ENCODE data around the gene COMP. TPM values are rescaled to one million over a fixed set of nuclear protein-coding genes. Genes with fewer than 3 reads are reported as not detected.

COMP gene
- total and polyA plus RNA-seq, 2 donors from 2014 or later = 1.8 to 33.2 TPM

DNA sequence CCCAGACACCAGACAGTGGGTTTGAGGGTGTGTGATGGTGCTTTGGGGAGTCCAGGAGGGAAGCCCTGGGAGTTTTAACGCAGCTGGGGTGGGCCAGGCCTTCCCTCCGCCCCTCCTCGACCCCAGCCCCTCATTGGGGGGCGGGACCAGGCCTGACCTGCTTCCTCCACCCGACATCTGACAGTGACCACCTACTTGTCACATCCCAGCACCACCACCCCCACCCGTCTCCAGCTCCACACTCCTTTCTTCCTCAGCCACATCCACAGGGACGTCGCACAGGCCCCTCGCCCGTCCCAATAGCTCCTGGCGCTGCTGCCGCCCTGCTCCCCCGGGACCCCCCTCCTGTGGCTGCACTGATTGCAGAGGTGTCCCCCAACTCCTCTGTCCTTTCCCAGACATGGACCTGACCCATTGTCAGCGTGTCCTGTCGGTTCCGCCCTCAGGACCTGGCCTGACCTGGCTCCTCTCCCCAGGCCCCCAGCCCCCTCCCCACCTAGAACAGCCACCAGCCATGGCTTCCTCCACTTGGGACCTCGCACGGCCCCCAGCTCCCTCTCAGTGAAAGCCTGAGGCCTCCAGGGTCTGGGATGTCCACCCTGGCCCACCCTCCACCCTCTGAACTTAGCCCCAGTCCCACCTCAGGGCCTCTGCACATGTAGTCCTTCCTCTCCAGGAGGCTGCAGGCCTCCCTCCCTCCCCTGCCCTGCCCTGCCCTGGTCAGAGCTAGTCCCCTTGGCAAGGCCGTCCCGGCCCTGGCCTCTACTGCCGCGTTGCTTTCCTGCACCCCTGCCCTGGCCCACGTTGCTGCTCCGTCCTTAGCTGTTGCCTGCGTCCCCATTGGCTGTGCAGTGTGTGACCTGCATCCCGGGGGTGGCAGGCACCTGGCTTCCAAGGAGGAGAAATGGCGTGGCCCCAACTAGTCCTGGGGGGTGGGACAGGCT lies 30.4 kb downstream of the COMP start:
- TF ChIP-seq, protein P1, sequence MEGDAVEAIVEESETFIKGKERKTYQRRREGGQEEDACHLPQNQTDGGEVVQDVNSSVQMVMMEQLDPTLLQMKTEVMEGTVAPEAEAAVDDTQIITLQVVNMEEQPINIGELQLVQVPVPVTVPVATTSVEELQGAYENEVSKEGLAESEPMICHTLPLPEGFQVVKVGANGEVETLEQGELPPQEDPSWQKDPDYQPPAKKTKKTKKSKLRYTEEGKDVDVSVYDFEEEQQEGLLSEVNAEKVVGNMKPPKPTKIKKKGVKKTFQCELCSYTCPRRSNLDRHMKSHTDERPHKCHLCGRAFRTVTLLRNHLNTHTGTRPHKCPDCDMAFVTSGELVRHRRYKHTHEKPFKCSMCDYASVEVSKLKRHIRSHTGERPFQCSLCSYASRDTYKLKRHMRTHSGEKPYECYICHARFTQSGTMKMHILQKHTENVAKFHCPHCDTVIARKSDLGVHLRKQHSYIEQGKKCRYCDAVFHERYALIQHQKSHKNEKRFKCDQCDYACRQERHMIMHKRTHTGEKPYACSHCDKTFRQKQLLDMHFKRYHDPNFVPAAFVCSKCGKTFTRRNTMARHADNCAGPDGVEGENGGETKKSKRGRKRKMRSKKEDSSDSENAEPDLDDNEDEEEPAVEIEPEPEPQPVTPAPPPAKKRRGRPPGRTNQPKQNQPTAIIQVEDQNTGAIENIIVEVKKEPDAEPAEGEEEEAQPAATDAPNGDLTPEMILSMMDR (IDR thresholded peaks at IDR 0.05; ENCODE audit: borderline replicate concordance, extremely low read depth, insufficient read depth) = no peak
- H3K9ac ChIP-seq (ENCODE audit: low read length in 3 of 3) = no peak overlapping the region
- intact Hi-C loops (cut with DNase I) = no loop called here
- H3K9me3 ChIP-seq (ENCODE audit: control insufficient read depth in 2 of 3, insufficient read depth in 1 of 3, low read length in 3 of 3) = no peaks in the 10 kb centered on the region
- DNase-seq = peak in 1 of 5 donors; percentile 71
- peak overlapping the region; percentile 23 to 83 for H3K27ac ChIP-seq (ENCODE audit: low read depth in 2 of 2, low read length in 2 of 2)
- H3K4me1 ChIP-seq (ENCODE audit: control insufficient read depth in 2 of 3, insufficient read depth in 2 of 3, low read depth in 1 of 3, low read length in 3 of 3) = peaks cover 0 to 30% (median 25%) of the 10 kb centered on the region in 3 donors
- H3K36me3 ChIP-seq (ENCODE audit: control insufficient read depth in 2 of 3, insufficient read depth in 3 of 3, low read length in 3 of 3) = no peaks in the 10 kb centered on the region
- no peaks in the 10 kb centered on the region for H3K27me3 ChIP-seq (ENCODE audit: control insufficient read depth, insufficient read depth, low read length)
- no peak for FAIRE-seq
- H3K4me3 ChIP-seq (ENCODE audit: low read length in 3 of 3) = no peak overlapping the region

DNA sequence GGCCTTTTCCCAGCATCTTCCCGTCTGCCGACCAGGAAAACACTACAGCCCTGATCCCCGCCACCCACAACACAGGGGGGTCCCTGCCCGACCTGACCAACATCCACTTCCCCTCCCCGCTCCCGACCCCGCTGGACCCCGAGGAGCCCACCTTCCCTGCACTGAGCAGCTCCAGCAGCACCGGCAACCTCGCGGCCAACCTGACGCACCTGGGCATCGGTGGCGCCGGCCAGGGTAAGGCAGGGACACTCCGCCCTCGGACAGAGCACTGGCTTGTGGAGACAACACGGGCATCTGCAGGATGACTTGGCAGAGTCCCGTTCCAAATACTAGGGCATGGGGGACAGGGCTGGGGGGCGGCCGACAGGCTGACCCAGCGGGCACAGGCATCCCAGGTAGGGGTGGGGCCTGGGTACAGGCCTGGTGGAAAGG lies 31.1 kb downstream of the COMP start:
- TF ChIP-seq, protein P1 (IDR thresholded peaks at IDR 0.05; ENCODE audit: borderline replicate concordance, extremely low read depth, insufficient read depth) = no peak
- intact Hi-C loops (cut with DNase I) = no loop called here
- no peaks in the 10 kb centered on the region for H3K27me3 ChIP-seq (ENCODE audit: control insufficient read depth, insufficient read depth, low read length)
- peaks cover 0 to 30% (median 25%) of the 10 kb centered on the region in 3 donors for H3K4me1 ChIP-seq (ENCODE audit: control insufficient read depth in 2 of 3, insufficient read depth in 2 of 3, low read depth in 1 of 3, low read length in 3 of 3)
- H3K4me3 ChIP-seq (ENCODE audit: low read length in 3 of 3) = no peak overlapping the region
- FAIRE-seq (no peak), DNase-seq (peak in 1 of 5 donors; percentile 75)
- H3K9ac ChIP-seq (ENCODE audit: low read length in 3 of 3) = no peak overlapping the region
- H3K27ac ChIP-seq (ENCODE audit: low read depth in 2 of 2, low read length in 2 of 2) = no peak overlapping the region
- no peaks in the 10 kb centered on the region for H3K36me3 ChIP-seq (ENCODE audit: control insufficient read depth in 2 of 3, insufficient read depth in 3 of 3, low read length in 3 of 3)
- H3K9me3 ChIP-seq (ENCODE audit: control insufficient read depth in 2 of 3, insufficient read depth in 1 of 3, low read length in 3 of 3) = no peaks in the 10 kb centered on the region

DNA sequence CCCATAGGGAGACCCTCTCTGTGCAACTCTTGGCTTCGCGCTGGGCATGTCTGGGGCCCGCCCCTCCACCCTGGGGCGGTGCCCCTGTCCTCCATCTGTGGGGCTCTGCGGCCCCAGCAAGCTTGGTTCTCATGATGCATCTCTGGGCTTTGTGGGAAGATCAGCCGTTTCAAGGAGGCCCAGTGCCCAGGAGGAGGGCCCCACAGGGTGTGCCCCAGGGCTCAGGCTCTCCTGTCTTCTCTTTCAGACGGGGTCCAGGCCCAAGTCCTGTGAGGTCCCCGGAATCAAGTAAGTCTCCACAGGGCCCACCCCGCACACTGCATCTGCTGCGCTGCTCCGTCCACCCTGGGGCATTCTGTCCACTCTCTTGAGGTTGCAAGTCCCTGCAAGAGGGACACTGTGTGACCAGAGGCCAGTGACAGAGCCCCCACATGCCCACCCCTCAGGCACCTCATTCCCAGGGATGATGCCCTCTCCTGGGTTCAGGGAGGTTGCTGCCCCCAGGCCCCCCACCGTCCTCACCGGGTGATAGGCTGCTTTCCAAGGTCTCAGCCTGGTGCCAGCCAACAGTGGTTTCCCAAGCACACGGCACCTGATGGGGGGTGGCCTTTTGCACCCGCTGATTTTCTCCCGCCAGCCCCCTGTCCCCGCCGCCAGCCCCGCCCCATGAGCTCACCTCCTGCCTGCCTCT lies 31.7 kb downstream of the COMP start:
- Histone ChIP-seq H3K9me3 (ENCODE audit: control insufficient read depth in 2 of 3, insufficient read depth in 1 of 3, low read length in 3 of 3) (no peaks in the 10 kb centered on the region), H3K4me3 (ENCODE audit: low read length in 3 of 3) (no peak overlapping the region), H3K27me3 (ENCODE audit: control insufficient read depth, insufficient read depth, low read length) (no peaks in the 10 kb centered on the region), H3K27ac (ENCODE audit: low read depth in 2 of 2, low read length in 2 of 2) (no peak overlapping the region), H3K36me3 (ENCODE audit: control insufficient read depth in 2 of 3, insufficient read depth in 3 of 3, low read length in 3 of 3) (no peaks in the 10 kb centered on the region), H3K9ac (ENCODE audit: low read length in 3 of 3) (no peak overlapping the region), H3K4me1 (ENCODE audit: control insufficient read depth in 2 of 3, insufficient read depth in 2 of 3, low read depth in 1 of 3, low read length in 3 of 3) (peaks cover 0 to 26% (median 22%) of the 10 kb centered on the region in 3 donors)
- DNase-seq (peak in 1 of 5 donors; percentile 70), FAIRE-seq (no peak)
- intact Hi-C loops (cut with DNase I) = no loop called here
- TF ChIP-seq, protein P1 (IDR thresholded peaks at IDR 0.05; ENCODE audit: borderline replicate concordance, extremely low read depth, insufficient read depth) = no peak
